ENCODE results near the gene ZC3H12A. TPM values are rescaled to one million over a fixed set of nuclear protein-coding genes. Genes with fewer than 3 reads are reported as not detected.

The ZC3H12A gene
- total and polyA plus RNA-seq, 10 of the 15 experiments (the other 5 are each of a cell fraction or from before 2014, with no cell fraction given), result 0.35 to 30.2 (median 13.8) TPM

GRCh38 chr1:37514350-37515184 is 40.2 kb downstream of the ZC3H12A start, which contains the start of gene MEAF6 (continued):
- TF ChIP-seq, protein P1, sequence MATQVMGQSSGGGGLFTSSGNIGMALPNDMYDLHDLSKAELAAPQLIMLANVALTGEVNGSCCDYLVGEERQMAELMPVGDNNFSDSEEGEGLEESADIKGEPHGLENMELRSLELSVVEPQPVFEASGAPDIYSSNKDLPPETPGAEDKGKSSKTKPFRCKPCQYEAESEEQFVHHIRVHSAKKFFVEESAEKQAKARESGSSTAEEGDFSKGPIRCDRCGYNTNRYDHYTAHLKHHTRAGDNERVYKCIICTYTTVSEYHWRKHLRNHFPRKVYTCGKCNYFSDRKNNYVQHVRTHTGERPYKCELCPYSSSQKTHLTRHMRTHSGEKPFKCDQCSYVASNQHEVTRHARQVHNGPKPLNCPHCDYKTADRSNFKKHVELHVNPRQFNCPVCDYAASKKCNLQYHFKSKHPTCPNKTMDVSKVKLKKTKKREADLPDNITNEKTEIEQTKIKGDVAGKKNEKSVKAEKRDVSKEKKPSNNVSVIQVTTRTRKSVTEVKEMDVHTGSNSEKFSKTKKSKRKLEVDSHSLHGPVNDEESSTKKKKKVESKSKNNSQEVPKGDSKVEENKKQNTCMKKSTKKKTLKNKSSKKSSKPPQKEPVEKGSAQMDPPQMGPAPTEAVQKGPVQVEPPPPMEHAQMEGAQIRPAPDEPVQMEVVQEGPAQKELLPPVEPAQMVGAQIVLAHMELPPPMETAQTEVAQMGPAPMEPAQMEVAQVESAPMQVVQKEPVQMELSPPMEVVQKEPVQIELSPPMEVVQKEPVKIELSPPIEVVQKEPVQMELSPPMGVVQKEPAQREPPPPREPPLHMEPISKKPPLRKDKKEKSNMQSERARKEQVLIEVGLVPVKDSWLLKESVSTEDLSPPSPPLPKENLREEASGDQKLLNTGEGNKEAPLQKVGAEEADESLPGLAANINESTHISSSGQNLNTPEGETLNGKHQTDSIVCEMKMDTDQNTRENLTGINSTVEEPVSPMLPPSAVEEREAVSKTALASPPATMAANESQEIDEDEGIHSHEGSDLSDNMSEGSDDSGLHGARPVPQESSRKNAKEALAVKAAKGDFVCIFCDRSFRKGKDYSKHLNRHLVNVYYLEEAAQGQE (IDR thresholded peaks at IDR 0.05; ENCODE audit: low read depth, low read length), result no peak
- peak; percentile 87; the same call in 1 of the 2 replicates for TF ChIP-seq STAT1 (conservative IDR thresholded peaks at IDR 0.05)
- no peak for TF ChIP-seq SREBF2 (IDR thresholded peaks at IDR 0.05; ENCODE audit: low read length)
- no peak for TF ChIP-seq ZNF622 (IDR thresholded peaks at IDR 0.05)
- no peak for TF ChIP-seq BRCA1 (IDR thresholded peaks at IDR 0.05; ENCODE audit: low read depth, low read length)
- 0 out of 2 replicates have a peak, but pooled peaks have one; percentile 25 for TF ChIP-seq CBFB (IDR thresholded peaks at IDR 0.05; ENCODE audit: low read depth)
- TF ChIP-seq GABPA (IDR thresholded peaks at IDR 0.05; ENCODE audit: low read depth), result no peak
- no peak for TF ChIP-seq TBL1XR1 (IDR thresholded peaks at IDR 0.05; ENCODE audit: low read depth, low read length)
- TF ChIP-seq IRF3 (IDR thresholded peaks at IDR 0.05), result no peak
- 0 out of 2 replicates have a peak, but pooled peaks have one; percentile 13 for TF ChIP-seq FOXK2 (IDR thresholded peaks at IDR 0.05)
- TF ChIP-seq, protein P2, sequence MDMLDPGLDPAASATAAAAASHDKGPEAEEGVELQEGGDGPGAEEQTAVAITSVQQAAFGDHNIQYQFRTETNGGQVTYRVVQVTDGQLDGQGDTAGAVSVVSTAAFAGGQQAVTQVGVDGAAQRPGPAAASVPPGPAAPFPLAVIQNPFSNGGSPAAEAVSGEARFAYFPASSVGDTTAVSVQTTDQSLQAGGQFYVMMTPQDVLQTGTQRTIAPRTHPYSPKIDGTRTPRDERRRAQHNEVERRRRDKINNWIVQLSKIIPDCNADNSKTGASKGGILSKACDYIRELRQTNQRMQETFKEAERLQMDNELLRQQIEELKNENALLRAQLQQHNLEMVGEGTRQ (IDR thresholded peaks at IDR 0.05; ENCODE audit: borderline replicate concordance, low read depth, low read length), result no peak
- no peak for TF ChIP-seq ZNF384 (IDR thresholded peaks at IDR 0.05; ENCODE audit: borderline replicate concordance, low read depth, low read length)
- no peak for TF ChIP-seq MTA3 (IDR thresholded peaks at IDR 0.05; ENCODE audit: borderline replicate concordance, low read length)
- TF ChIP-seq PML (IDR thresholded peaks at IDR 0.05; ENCODE audit: low read length), result peak; percentile 70
- TF ChIP-seq USF1 (IDR thresholded peaks at IDR 0.05; ENCODE audit: borderline replicate concordance, extremely low read length, insufficient read depth, low read depth, low read length), result no peak
- peak in 1 of 2 experiments; percentile 35; a peak in 1 of 3 replicates for TF ChIP-seq EGR1 (IDR thresholded peaks at IDR 0.05; ENCODE audit: borderline replicate concordance in 1 of 2, low read depth in 2 of 2, low read length in 2 of 2)
- TF ChIP-seq, protein P3, sequence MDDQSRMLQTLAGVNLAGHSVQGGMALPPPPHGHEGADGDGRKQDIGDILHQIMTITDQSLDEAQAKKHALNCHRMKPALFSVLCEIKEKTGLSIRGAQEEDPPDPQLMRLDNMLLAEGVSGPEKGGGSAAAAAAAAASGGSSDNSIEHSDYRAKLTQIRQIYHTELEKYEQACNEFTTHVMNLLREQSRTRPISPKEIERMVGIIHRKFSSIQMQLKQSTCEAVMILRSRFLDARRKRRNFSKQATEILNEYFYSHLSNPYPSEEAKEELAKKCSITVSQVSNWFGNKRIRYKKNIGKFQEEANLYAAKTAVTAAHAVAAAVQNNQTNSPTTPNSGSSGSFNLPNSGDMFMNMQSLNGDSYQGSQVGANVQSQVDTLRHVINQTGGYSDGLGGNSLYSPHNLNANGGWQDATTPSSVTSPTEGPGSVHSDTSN (IDR thresholded peaks at IDR 0.05; ENCODE audit: insufficient replicate concordance, low read depth, low read length), result no peak
- TF ChIP-seq NFXL1 (IDR thresholded peaks at IDR 0.05; ENCODE audit: borderline replicate concordance), result 0 out of 2 replicates have a peak, but pooled peaks have one; percentile 46
- TF ChIP-seq SMARCA5 (IDR thresholded peaks at IDR 0.05), result peak; percentile 94
- no peak for TF ChIP-seq NFIC (IDR thresholded peaks at IDR 0.05; ENCODE audit: low read depth, low read length)
- TF ChIP-seq ASH2L (IDR thresholded peaks at IDR 0.05; ENCODE audit: borderline replicate concordance, low read depth), result no peak
- TF ChIP-seq BHLHE40 (IDR thresholded peaks at IDR 0.05; ENCODE audit: borderline replicate concordance in 1 of 2, low read depth in 2 of 2, low read length in 1 of 2), result peak; percentile 81 to 92
- peak; percentile 56; the same call in 1 of the 2 replicates for TF ChIP-seq NR2F1 (conservative IDR thresholded peaks at IDR 0.05)

All from GM12878 (cell line).